ENCODE results near the gene ALKBH6.

Gene ALKBH6

DNA sequence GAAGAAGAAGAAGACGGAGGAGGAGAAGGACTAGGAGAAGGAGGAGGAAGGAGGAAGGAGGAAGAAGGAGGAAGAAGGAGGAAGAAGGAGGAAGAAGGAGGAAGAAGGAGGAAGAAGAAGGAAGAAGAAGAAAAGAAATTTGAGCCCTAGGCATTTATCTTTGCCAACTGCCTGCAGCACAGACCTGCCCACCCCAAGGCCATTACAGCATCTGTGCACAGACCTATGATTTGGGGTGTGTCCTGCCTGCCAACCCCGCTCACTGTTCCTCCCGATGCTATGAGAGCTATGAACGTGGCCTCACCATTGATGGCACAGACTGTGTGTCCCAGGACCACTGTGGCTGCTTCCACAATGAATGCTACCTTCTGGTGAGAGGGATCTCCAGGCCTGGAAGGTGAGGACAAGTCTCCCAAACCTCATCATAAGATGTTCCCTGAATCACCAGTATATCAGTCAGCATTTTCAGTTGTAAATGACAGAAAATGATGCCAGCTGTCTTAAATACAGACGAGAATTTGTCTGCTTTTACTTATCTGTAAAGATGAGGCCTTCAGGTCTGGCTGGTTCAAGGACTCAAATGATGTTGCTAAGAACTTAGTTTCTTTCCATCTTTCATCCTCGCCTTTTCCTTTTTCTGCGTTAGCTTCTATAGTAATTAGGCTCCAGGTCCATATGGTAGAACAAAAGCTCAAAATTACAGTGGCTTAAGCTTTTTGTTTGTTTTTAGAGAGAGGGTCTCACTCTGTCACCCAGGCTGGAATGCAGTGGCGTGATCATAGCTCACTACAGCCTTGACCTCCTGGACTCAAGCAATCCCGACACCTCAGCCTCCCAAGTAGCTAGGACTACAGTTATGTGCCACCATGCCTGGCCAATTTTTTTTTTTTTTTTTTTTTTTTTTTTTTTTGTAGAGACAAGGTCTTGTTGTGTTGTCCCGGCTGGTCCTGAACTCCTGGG is 23.0 kb downstream of the ALKBH6 start:
- TF ChIP-seq REST (IDR thresholded peaks at IDR 0.05; ENCODE audit: low read depth) = no peak
- TF ChIP-seq, protein P1, sequence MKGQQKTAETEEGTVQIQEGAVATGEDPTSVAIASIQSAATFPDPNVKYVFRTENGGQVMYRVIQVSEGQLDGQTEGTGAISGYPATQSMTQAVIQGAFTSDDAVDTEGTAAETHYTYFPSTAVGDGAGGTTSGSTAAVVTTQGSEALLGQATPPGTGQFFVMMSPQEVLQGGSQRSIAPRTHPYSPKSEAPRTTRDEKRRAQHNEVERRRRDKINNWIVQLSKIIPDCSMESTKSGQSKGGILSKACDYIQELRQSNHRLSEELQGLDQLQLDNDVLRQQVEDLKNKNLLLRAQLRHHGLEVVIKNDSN (IDR thresholded peaks at IDR 0.05) = no peak
- TF ChIP-seq EP300 (IDR thresholded peaks at IDR 0.05; ENCODE audit: borderline replicate concordance) = no peak
- TF ChIP-seq TAF1 (IDR thresholded peaks at IDR 0.05; ENCODE audit: low read depth) = no peak
- TF ChIP-seq TCF12 (IDR thresholded peaks at IDR 0.05; ENCODE audit: low read depth) = no peak
- TF ChIP-seq TEAD4 (IDR thresholded peaks at IDR 0.05) = no peak
- TF ChIP-seq CEBPB (IDR thresholded peaks at IDR 0.05) = no peak
- no peak for TF ChIP-seq RAD21 (IDR thresholded peaks at IDR 0.05; ENCODE audit: low read depth)
- no peak for TF ChIP-seq ZBTB7A (IDR thresholded peaks at IDR 0.05; ENCODE audit: low read depth)
- no peak for TF ChIP-seq EGR1 (IDR thresholded peaks at IDR 0.05)
- no peak for TF ChIP-seq FOXM1 (IDR thresholded peaks at IDR 0.05; ENCODE audit: borderline replicate concordance, low read depth)
- TF ChIP-seq CREB1 (IDR thresholded peaks at IDR 0.05; ENCODE audit: low read depth) = no peak

- TF ChIP-seq TCF12 (IDR thresholded peaks at IDR 0.05; ENCODE audit: low read depth) = no peak
- TF ChIP-seq CREB1 (IDR thresholded peaks at IDR 0.05; ENCODE audit: low read depth) = no peak
- no peak for TF ChIP-seq RAD21 (IDR thresholded peaks at IDR 0.05; ENCODE audit: low read depth)
- TF ChIP-seq TEAD4 (IDR thresholded peaks at IDR 0.05) = no peak
- no peak for TF ChIP-seq YY1 (IDR thresholded peaks at IDR 0.05; ENCODE audit: low read depth)
- TF ChIP-seq ZBTB7A (IDR thresholded peaks at IDR 0.05; ENCODE audit: low read depth) = no peak
These were observed 23.9 kb downstream of the ALKBH6 start for GRCh38 chr19:35990156-35990555.

DNA sequence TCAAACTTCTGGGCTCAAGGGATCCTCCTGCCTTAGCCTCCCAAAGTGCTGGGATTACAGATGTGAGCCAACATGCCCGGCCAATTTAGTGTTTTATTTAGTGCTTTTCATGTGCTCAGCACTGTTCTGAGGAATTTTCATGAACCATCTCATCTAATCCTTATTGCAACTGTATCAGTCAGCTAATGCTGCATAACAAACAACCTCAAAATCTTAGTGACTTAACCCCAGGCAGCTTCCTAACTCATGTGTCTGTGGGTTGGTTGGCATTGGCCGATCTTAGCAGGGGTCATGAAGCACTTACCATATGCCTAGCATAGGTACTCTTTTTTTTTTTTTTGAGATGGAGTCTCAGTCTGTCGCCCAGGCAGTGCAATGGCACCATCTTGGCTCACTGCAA is 25.2 kb downstream of the ALKBH6 start:
- TF ChIP-seq TAF1 (IDR thresholded peaks at IDR 0.05; ENCODE audit: low read depth) = no peak
- no peak for TF ChIP-seq TCF12 (IDR thresholded peaks at IDR 0.05; ENCODE audit: low read depth)
- no peak for TF ChIP-seq RAD21 (IDR thresholded peaks at IDR 0.05; ENCODE audit: low read depth)
- TF ChIP-seq NFIC (IDR thresholded peaks at IDR 0.05) = no peak
- no peak for TF ChIP-seq ZBTB7A (IDR thresholded peaks at IDR 0.05; ENCODE audit: low read depth)
- no peak for TF ChIP-seq CREB1 (IDR thresholded peaks at IDR 0.05; ENCODE audit: low read depth)
- TF ChIP-seq CEBPB (IDR thresholded peaks at IDR 0.05) = no peak
- TF ChIP-seq MAX (IDR thresholded peaks at IDR 0.05) = no peak
- TF ChIP-seq, protein P1 (IDR thresholded peaks at IDR 0.05) = no peak
- no peak for TF ChIP-seq REST (IDR thresholded peaks at IDR 0.05; ENCODE audit: low read depth)

DNA sequence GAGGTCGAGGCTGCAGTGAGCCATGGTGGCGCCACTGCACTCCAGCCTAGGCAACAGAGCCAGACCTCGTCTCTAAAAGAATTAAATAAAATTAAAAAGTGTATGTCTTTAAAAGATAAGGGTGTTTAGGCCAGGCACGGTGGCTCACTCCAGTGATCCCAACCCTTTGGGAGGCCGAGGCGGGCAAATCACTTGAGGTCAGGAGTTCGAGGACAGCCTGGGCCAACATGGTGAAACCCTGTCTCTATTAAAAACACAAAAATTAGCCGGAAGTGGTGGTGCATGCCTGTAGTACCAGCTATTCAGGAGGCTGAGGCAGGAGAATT is 26.5 kb downstream of the ALKBH6 start:
- TF ChIP-seq EGR1 (IDR thresholded peaks at IDR 0.05) (no peak), FOXM1 (IDR thresholded peaks at IDR 0.05; ENCODE audit: borderline replicate concordance, low read depth) (no peak), EP300 (IDR thresholded peaks at IDR 0.05; ENCODE audit: borderline replicate concordance) (no peak), TEAD4 (IDR thresholded peaks at IDR 0.05) (no peak), TCF12 (IDR thresholded peaks at IDR 0.05; ENCODE audit: low read depth) (no peak), ZBTB7A (IDR thresholded peaks at IDR 0.05; ENCODE audit: low read depth) (no peak), CEBPB (IDR thresholded peaks at IDR 0.05) (no peak), REST (IDR thresholded peaks at IDR 0.05; ENCODE audit: low read depth) (no peak), NFIC (IDR thresholded peaks at IDR 0.05) (no peak), YY1 (IDR thresholded peaks at IDR 0.05; ENCODE audit: low read depth) (no peak), TAF1 (IDR thresholded peaks at IDR 0.05; ENCODE audit: low read depth) (no peak), RAD21 (IDR thresholded peaks at IDR 0.05; ENCODE audit: low read depth) (no peak), CREB1 (IDR thresholded peaks at IDR 0.05; ENCODE audit: low read depth) (no peak), MAX (IDR thresholded peaks at IDR 0.05) (no peak)
- TF ChIP-seq, protein P1 (IDR thresholded peaks at IDR 0.05) = no peak
